ENCODE measurements around the gene PCNX2. TPM values are rescaled to one million over a fixed set of nuclear protein-coding genes. Genes with fewer than 3 reads are reported as not detected.

Gene PCNX2
- total RNA-seq, 4 donors from 2014 or later = 4.3 to 19.5 (median 9.0) TPM

GRCh38 chr1:232954594-232955365 lies 340.7 kb downstream of the PCNX2 start:
- Histone ChIP-seq H3K4me3 (no peak overlapping the region), H3K9me3 (peaks cover 0 to 11% (median 0%) of the 10 kb centered on the region in 3 donors), H3K4me1 (peaks cover 12 to 29% (median 16%) of the 10 kb centered on the region in 3 donors), H3K36me3 (peaks cover 4 to 43% (median 6%) of the 10 kb centered on the region in 3 donors), H3K27me3 (no peaks in the 10 kb centered on the region), H3K27ac (no peak overlapping the region)
- no peak for DNase-seq
- TF ChIP-seq CTCF (IDR thresholded peaks at IDR 0.05) (no peak), POLR2A (IDR thresholded peaks at IDR 0.05) (no peak)
- 84 to 86% methylated on average over 4 of the region's 4 CpGs for WGBS, 2 donors
- intact Hi-C loops (cut with DNase I) = loop anchor here (10.0 kb wide), 1 partner anchor 320 kb away; the partner anchor contains the start of gene SIPA1L2

GRCh38 chr1:232952514-232953499 lies 342.7 kb downstream of the PCNX2 start:
- TF ChIP-seq CTCF (IDR thresholded peaks at IDR 0.05) = peak; percentile 24 to 78 (median 56)
- no peak for TF ChIP-seq POLR2A (IDR thresholded peaks at IDR 0.05)
- H3K27me3 ChIP-seq = no peaks in the 10 kb centered on the region
- no peak overlapping the region for H3K4me3 ChIP-seq
- H3K36me3 ChIP-seq = peaks cover 0 to 24% (median 4%) of the 10 kb centered on the region in 3 donors
- no peak for DNase-seq
- peaks cover 12 to 33% (median 18%) of the 10 kb centered on the region in 3 donors for H3K4me1 ChIP-seq
- 63 to 74% methylated on average over 2 of the region's 2 CpGs for WGBS, 2 donors
- intact Hi-C loops (cut with DNase I) = loop anchor here (10.0 kb wide), 1 partner anchor 318 kb away; the partner anchor contains the start of gene SIPA1L2
- peaks cover 0 to 1% (median 0%) of the 10 kb centered on the region in 3 donors for H3K9me3 ChIP-seq
- H3K27ac ChIP-seq = no peak overlapping the region

DNA sequence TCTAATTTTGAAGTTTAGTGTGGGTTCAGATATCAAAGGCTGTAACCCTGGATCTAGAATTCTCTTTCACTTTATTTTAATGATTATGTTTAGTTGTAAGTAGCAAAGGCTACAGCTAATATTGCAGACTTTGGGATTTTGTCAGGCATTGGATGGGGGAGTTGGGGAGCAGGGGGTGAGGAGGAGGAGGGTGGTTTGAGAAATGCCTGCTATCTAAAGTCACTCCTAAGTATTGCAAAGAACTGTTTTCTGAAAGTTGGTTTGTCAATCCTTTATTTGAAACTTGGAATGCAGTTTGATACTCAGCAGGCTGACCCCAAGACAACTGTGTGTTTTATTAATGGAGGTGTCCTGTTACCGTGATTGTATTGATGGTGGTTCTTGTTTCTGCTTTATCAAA lies 343.9 kb downstream of the PCNX2 start:
- H3K9me3 ChIP-seq = no peaks in the 10 kb centered on the region
- peaks cover 0 to 3% (median 0%) of the 10 kb centered on the region in 4 donors for H3K27me3 ChIP-seq
- intact Hi-C loops (cut with DNase I) = loop anchor here (10.0 kb wide), 1 partner anchor 317 kb away; the partner anchor contains the start of gene SIPA1L2
- peaks cover 12 to 33% (median 18%) of the 10 kb centered on the region in 3 donors for H3K4me1 ChIP-seq
- peak overlapping the region in 3 of 4 donors; percentile 62 to 91 (median 79) for H3K4me3 ChIP-seq
- DNase-seq = no peak
- H3K36me3 ChIP-seq = peaks cover 0 to 11% (median 4%) of the 10 kb centered on the region in 3 donors
- H3K27ac ChIP-seq = peak overlapping the region in 1 of 4 donors; percentile 88
- TF ChIP-seq CTCF (IDR thresholded peaks at IDR 0.05) = no peak
- 46 to 50% methylated on average over 1 of the region's 1 CpG for WGBS, 2 donors

DNA sequence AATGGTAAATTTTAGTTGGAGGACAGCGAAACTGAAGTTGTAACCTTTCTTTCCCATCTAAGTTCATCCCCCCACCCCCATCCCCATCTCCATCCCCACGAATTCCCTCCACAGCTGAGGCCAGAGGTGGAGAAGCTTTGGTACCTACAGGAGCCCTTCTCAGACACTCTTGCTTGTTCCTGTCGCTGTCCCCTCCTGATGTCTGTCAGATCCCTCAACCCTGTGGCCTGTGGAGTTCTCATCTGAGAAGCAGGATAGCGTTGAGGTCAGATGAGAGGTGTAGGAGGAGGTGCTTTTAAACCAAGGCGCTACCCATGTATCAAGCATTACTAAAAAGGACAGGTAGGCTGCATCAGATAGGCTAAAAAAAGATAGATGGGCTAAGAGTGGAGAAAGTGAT lies 344.3 kb downstream of the PCNX2 start:
- peaks cover 0 to 7% (median 3%) of the 10 kb centered on the region in 3 donors for H3K36me3 ChIP-seq
- intact Hi-C loops (cut with DNase I) = loop anchor here (10.0 kb wide), 1 partner anchor 316 kb away; the partner anchor contains the start of gene SIPA1L2
- TF ChIP-seq POLR2A (IDR thresholded peaks at IDR 0.05) = no peak
- TF ChIP-seq CTCF (IDR thresholded peaks at IDR 0.05) = no peak
- peak overlapping the region in 3 of 4 donors; percentile 85 to 89 (median 88) for H3K27ac ChIP-seq
- DNase-seq = no peak
- H3K27me3 ChIP-seq = peaks cover 0 to 3% (median 0%) of the 10 kb centered on the region in 4 donors
- H3K9me3 ChIP-seq = no peaks in the 10 kb centered on the region
- WGBS, 2 donors = 18 to 30% methylated on average over 2 to 5 of the region's 5 CpGs
- H3K4me1 ChIP-seq = peaks cover 12 to 33% (median 18%) of the 10 kb centered on the region in 3 donors
- peak overlapping the region; percentile 62 to 91 (median 78) for H3K4me3 ChIP-seq

Data from esophagus squamous epithelium (tissue), 5 donors.